ENCODE measurements around the gene DVL1. TPM values are rescaled to one million over a fixed set of nuclear protein-coding genes. Genes with fewer than 3 reads are reported as not detected.

DVL1 gene
- total and polyA plus RNA-seq, 2 of the 13 experiments (the other 11 are each of a cell fraction or from before 2014, with no cell fraction given): 30.8 to 60.4 TPM

Small RNAs within 50 kb of the gene (microRNA-seq; reads per million reads assigned to microRNA genes)
- gene MIR6726: 1.9 reads per million, percentile 8 among the genes with 10 or more reads in this experiment
- not detected for gene MIR6727
- gene MIR6808: 1.0 reads per million

Small RNAs within 50 kb of the gene (small RNA-seq; reads per million reads assigned to genes)
- 0 reads per million in 3 experiments for gene MIR6726 (ENCODE audit: insufficient read depth in 2 of 3, insufficient read length in 3 of 3, low read depth in 2 of 3, low replicate concordance in 1 of 3)

Other genes with a start within 250 kb of the DVL1 start
- gene C1orf159, start 233.3 kb downstream of the DVL1 start, total RNA-seq (2016; rRNA removed; fragmentation: Illumina TruSeq; extraction: Trizol): 3.8 and 6.7 TPM in 2 replicates
- gene C1orf159, start 233.3 kb downstream of the DVL1 start, polyA plus RNA-seq (2011; rRNA removed): 3.8 and 4.2 TPM in 2 replicates
- not detected in 2 replicates for gene TTLL10, start 175.5 kb downstream of the DVL1 start, total RNA-seq (2016; rRNA removed; fragmentation: Illumina TruSeq; extraction: Trizol)
- gene TTLL10, start 175.5 kb downstream of the DVL1 start, polyA plus RNA-seq (2011; rRNA removed): not detected in 2 replicates
- gene TNFRSF18, start 142.8 kb downstream of the DVL1 start, total RNA-seq (2016; rRNA removed; fragmentation: Illumina TruSeq; extraction: Trizol): not detected in 2 replicates
- not detected in 2 replicates for gene TNFRSF18, start 142.8 kb downstream of the DVL1 start, polyA plus RNA-seq (2011; rRNA removed)
- not detected in 2 replicates for gene TNFRSF4, start 135.3 kb downstream of the DVL1 start, total RNA-seq (2016; rRNA removed; fragmentation: Illumina TruSeq; extraction: Trizol)
- 0.21 TPM in 1 of 2 replicates, not detected in the other for gene TNFRSF4, start 135.3 kb downstream of the DVL1 start, polyA plus RNA-seq (2011; rRNA removed)
- 45.3 and 107 TPM in 2 replicates for gene SDF4, start 117.4 kb downstream of the DVL1 start, total RNA-seq (2016; rRNA removed; fragmentation: Illumina TruSeq; extraction: Trizol)
- 80.8 and 99.6 TPM in 2 replicates for gene SDF4, start 117.4 kb downstream of the DVL1 start, polyA plus RNA-seq (2011; rRNA removed)
- 9.2 and 14.2 TPM in 2 replicates for gene B3GALT6, start 117.2 kb downstream of the DVL1 start, total RNA-seq (2016; rRNA removed; fragmentation: Illumina TruSeq; extraction: Trizol)
- 3.9 and 5.8 TPM in 2 replicates for gene B3GALT6, start 117.2 kb downstream of the DVL1 start, polyA plus RNA-seq (2011; rRNA removed)
- gene C1QTNF12, start 102.7 kb downstream of the DVL1 start, total RNA-seq (2016; rRNA removed; fragmentation: Illumina TruSeq; extraction: Trizol): 0.29 and 0.64 TPM in 2 replicates
- 0.18 and 0.29 TPM in 2 replicates for gene C1QTNF12, start 102.7 kb downstream of the DVL1 start, polyA plus RNA-seq (2011; rRNA removed)
- gene UBE2J2, start 75.6 kb downstream of the DVL1 start, total RNA-seq (2016; rRNA removed; fragmentation: Illumina TruSeq; extraction: Trizol): 22.1 and 29.4 TPM in 2 replicates
- 25.4 and 28.8 TPM in 2 replicates for gene UBE2J2, start 75.6 kb downstream of the DVL1 start, polyA plus RNA-seq (2011; rRNA removed)
- 0.93 and 2.6 TPM in 2 replicates for gene SCNN1D, start 69.0 kb downstream of the DVL1 start, total RNA-seq (2016; rRNA removed; fragmentation: Illumina TruSeq; extraction: Trizol)
- 2.3 and 4.7 TPM in 2 replicates for gene SCNN1D, start 69.0 kb downstream of the DVL1 start, polyA plus RNA-seq (2011; rRNA removed)
- gene ACAP3, start 41.5 kb downstream of the DVL1 start, total RNA-seq (2016; rRNA removed; fragmentation: Illumina TruSeq; extraction: Trizol): 16.4 and 29.4 TPM in 2 replicates
- gene ACAP3, start 41.5 kb downstream of the DVL1 start, polyA plus RNA-seq (2011; rRNA removed): 50.8 and 56.3 TPM in 2 replicates
- gene PUSL1, start 40.8 kb downstream of the DVL1 start, total RNA-seq (2016; rRNA removed; fragmentation: Illumina TruSeq; extraction: Trizol): 21.7 and 22.2 TPM in 2 replicates
- gene PUSL1, start 40.8 kb downstream of the DVL1 start, polyA plus RNA-seq (2011; rRNA removed): 8.3 and 9.8 TPM in 2 replicates
- gene INTS11, start 24.8 kb downstream of the DVL1 start, total RNA-seq (2016; rRNA removed; fragmentation: Illumina TruSeq; extraction: Trizol): 46.4 and 52.8 TPM in 2 replicates
- gene INTS11, start 24.8 kb downstream of the DVL1 start, polyA plus RNA-seq (2011; rRNA removed): 94.8 and 104 TPM in 2 replicates
- 7.2 and 9.3 TPM in 2 replicates for gene CPTP, start 24.6 kb downstream of the DVL1 start, total RNA-seq (2016; rRNA removed; fragmentation: Illumina TruSeq; extraction: Trizol)
- 5.5 and 8.0 TPM in 2 replicates for gene CPTP, start 24.6 kb downstream of the DVL1 start, polyA plus RNA-seq (2011; rRNA removed)
- gene TAS1R3, start 18.1 kb downstream of the DVL1 start, total RNA-seq (2016; rRNA removed; fragmentation: Illumina TruSeq; extraction: Trizol): 0.15 TPM in 1 of 2 replicates, not detected in the other
- gene TAS1R3, start 18.1 kb downstream of the DVL1 start, polyA plus RNA-seq (2011; rRNA removed): 0.13 and 0.20 TPM in 2 replicates
- gene MXRA8, start 9.1 kb upstream of the DVL1 start, total RNA-seq (2016; rRNA removed; fragmentation: Illumina TruSeq; extraction: Trizol): 5.4 and 19.8 TPM in 2 replicates
- gene MXRA8, start 9.1 kb upstream of the DVL1 start, polyA plus RNA-seq (2011; rRNA removed): 44.8 and 71.0 TPM in 2 replicates
- gene AURKAIP1, start 25.8 kb upstream of the DVL1 start, total RNA-seq (2016; rRNA removed; fragmentation: Illumina TruSeq; extraction: Trizol): 161 and 175 TPM in 2 replicates
- gene AURKAIP1, start 25.8 kb upstream of the DVL1 start, polyA plus RNA-seq (2011; rRNA removed): 64.6 and 69.5 TPM in 2 replicates
- gene CCNL2, start 49.9 kb upstream of the DVL1 start, total RNA-seq (2016; rRNA removed; fragmentation: Illumina TruSeq; extraction: Trizol): 19.6 and 105 TPM in 2 replicates
- gene CCNL2, start 49.9 kb upstream of the DVL1 start, polyA plus RNA-seq (2011; rRNA removed): 340 and 452 TPM in 2 replicates
- 127 and 175 TPM in 2 replicates for gene MRPL20, start 57.9 kb upstream of the DVL1 start, total RNA-seq (2016; rRNA removed; fragmentation: Illumina TruSeq; extraction: Trizol)
- 59.0 and 59.2 TPM in 2 replicates for gene MRPL20, start 57.9 kb upstream of the DVL1 start, polyA plus RNA-seq (2011; rRNA removed)
- gene ANKRD65, start 71.9 kb upstream of the DVL1 start, total RNA-seq (2016; rRNA removed; fragmentation: Illumina TruSeq; extraction: Trizol): 28.3 and 30.1 TPM in 2 replicates
- gene ANKRD65, start 71.9 kb upstream of the DVL1 start, polyA plus RNA-seq (2011; rRNA removed): 12.1 and 13.2 TPM in 2 replicates
- gene VWA1, start 86.3 kb upstream of the DVL1 start, total RNA-seq (2016; rRNA removed; fragmentation: Illumina TruSeq; extraction: Trizol): 25.1 and 57.5 TPM in 2 replicates
- 40.9 and 61.3 TPM in 2 replicates for gene VWA1, start 86.3 kb upstream of the DVL1 start, polyA plus RNA-seq (2011; rRNA removed)
- 3.2 and 4.7 TPM in 2 replicates for gene ATAD3C, start 100.3 kb upstream of the DVL1 start, total RNA-seq (2016; rRNA removed; fragmentation: Illumina TruSeq; extraction: Trizol)
- gene ATAD3C, start 100.3 kb upstream of the DVL1 start, polyA plus RNA-seq (2011; rRNA removed): 2.4 and 3.5 TPM in 2 replicates
- gene ATAD3B, start 122.3 kb upstream of the DVL1 start, total RNA-seq (2016; rRNA removed; fragmentation: Illumina TruSeq; extraction: Trizol): 21.1 and 31.1 TPM in 2 replicates
- 9.6 and 15.4 TPM in 2 replicates for gene ATAD3B, start 122.3 kb upstream of the DVL1 start, polyA plus RNA-seq (2011; rRNA removed)
- 33.4 and 49.0 TPM in 2 replicates for gene ATAD3A, start 162.7 kb upstream of the DVL1 start, total RNA-seq (2016; rRNA removed; fragmentation: Illumina TruSeq; extraction: Trizol)
- 10.6 and 15.5 TPM in 2 replicates for gene ATAD3A, start 162.7 kb upstream of the DVL1 start, polyA plus RNA-seq (2011; rRNA removed)
- gene TMEM240, start 191.2 kb upstream of the DVL1 start, total RNA-seq (2016; rRNA removed; fragmentation: Illumina TruSeq; extraction: Trizol): not detected in 2 replicates
- gene TMEM240, start 191.2 kb upstream of the DVL1 start, polyA plus RNA-seq (2011; rRNA removed): 0.17 and 0.21 TPM in 2 replicates
- gene SSU72, start 225.4 kb upstream of the DVL1 start, total RNA-seq (2016; rRNA removed; fragmentation: Illumina TruSeq; extraction: Trizol): 63.5 and 67.1 TPM in 2 replicates
- 41.7 and 42.8 TPM in 2 replicates for gene SSU72, start 225.4 kb upstream of the DVL1 start, polyA plus RNA-seq (2011; rRNA removed)

Measured in HepG2 (cell line).